GM10266 (cell line): Measurements from ENCODE around the gene NUMBL.
"Not testable (repeated sequence)": the region's sequence is repeated elsewhere in the genome, so short reads cannot be mapped to it uniquely, and the experiment has no call there.

Experiments used
- DNase-seq: peaks from one replicate; pipeline ENCODE4 v3.0.0; 2012; ENCODE audit errors: extremely low spot score
- CTCF ChIP-seq: IDR thresholded peaks from 2 replicates; pipeline ENCODE4 v1.5.1; 2012; ENCODE audit warnings: mild to moderate bottlenecking, low read depth; ENCODE audit not compliant: control insufficient read depth, insufficient read depth; ENCODE audit errors: missing control alignments

NUMBL gene

GRCh38 chr19:40690050-40690692 is at the start of gene NUMBL:
Gene NUMBL (minus strand): TSS chr19:40690651. CDS start chr19:40690483, 168 bp downstream.
- TF ChIP-seq CTCF: no peak
- no peak for DNase-seq

GRCh38 chr19:40739030-40739839 is 48.8 kb upstream of the NUMBL start:
- no peak for DNase-seq
- TF ChIP-seq CTCF: no peak

- no peak for DNase-seq
- TF ChIP-seq CTCF: no peak
These were observed 46.7 kb upstream of the NUMBL start for GRCh38 chr19:40737102-40737644.

GRCh38 chr19:40736661-40737060 is 46.2 kb upstream of the NUMBL start:
- TF ChIP-seq CTCF: no peak
- no peak for DNase-seq

- no peak for DNase-seq
- no peak for TF ChIP-seq CTCF
These were observed 44.7 kb upstream of the NUMBL start for GRCh38 chr19:40735013-40735771.

- no peak for DNase-seq
- TF ChIP-seq CTCF: no peak
These were observed 42.7 kb upstream of the NUMBL start for GRCh38 chr19:40733149-40733548.

GRCh38 chr19:40732304-40732703 is 41.9 kb upstream of the NUMBL start:
- not testable (repeated sequence) for DNase-seq

- DNase-seq: not testable (repeated sequence)
These were observed 39.6 kb upstream of the NUMBL start for GRCh38 chr19:40730065-40730464.
